CD14-positive monocyte (primary cell): ENCODE data around the gene EXOC2. TPM values are rescaled to one million over a fixed set of nuclear protein-coding genes. Genes with fewer than 3 reads are reported as not detected.
A peak's percentile ranks its signal among the peaks of the same experiment; 100 is the strongest.

ENCODE experiments used
- DNase-seq, 3 donors: peaks; one replicate each; pipeline ENCODE4 v3.0.0-alpha.2; 2011 to 2022
- H2AFZ ChIP-seq: 2 replicates; pipeline ENCODE4 v1.6.0; 2012; ENCODE audit warnings: mild to moderate bottlenecking, low read depth, low read length, inconsistent platforms; ENCODE audit not compliant: insufficient read depth, poor library complexity, severe bottlenecking
- H3K27ac ChIP-seq, 2 donors: 1 replicate in 1 of 2; 2 replicates in 1 of 2; pipeline ENCODE4 v1.5.1; 2012 to 2013; ENCODE audit warnings: low read length in 2 of 2, control low read depth in 1 of 2, inconsistent platforms in 1 of 2, low read depth in 1 of 2, mild to moderate bottlenecking in 1 of 2
- H3K27me3 ChIP-seq, 2 donors: one replicate each; pipeline versions ENCODE4 v1.6.0 to v1.6.1; 2011 to 2013; ENCODE audit warnings: low read length in 2 of 2; ENCODE audit not compliant: control insufficient read depth in 2 of 2, insufficient read depth in 2 of 2
- H3K36me3 ChIP-seq, 2 donors: replicated peaks in 1 of 2; 1 replicate in 1 of 2; 2 replicates in 1 of 2; pipeline versions ENCODE4 v1.5.1 to v1.6.1; 2012 to 2013; ENCODE audit warnings: low read length in 2 of 2, control low read depth in 1 of 2, inconsistent platforms in 1 of 2, mild to moderate bottlenecking in 1 of 2; ENCODE audit not compliant: insufficient read depth in 2 of 2, control insufficient read depth in 1 of 2
- H3K4me1 ChIP-seq, 2 donors: 1 replicate in 1 of 2; 2 replicates in 1 of 2; pipeline versions ENCODE4 v1.5.1 to v1.6.1; 2012 to 2013; ENCODE audit warnings: low read length in 2 of 2, control low read depth in 1 of 2, inconsistent platforms in 1 of 2, mild to moderate bottlenecking in 1 of 2, moderate library complexity in 1 of 2; ENCODE audit not compliant: insufficient read depth in 2 of 2, control insufficient read depth in 1 of 2
- H3K4me2 ChIP-seq: replicated peaks from 2 replicates; pipeline ENCODE3; 2012; ENCODE audit warnings: low read length, moderate library complexity, mild to moderate bottlenecking; ENCODE audit not compliant: poor library complexity, severe bottlenecking; ENCODE audit errors: extremely low read depth
- H3K4me3 ChIP-seq, 3 experiments: fragments of 200-600 bp in 1 of 3; sonication (generic) in 1 of 3; replicated peaks in 1 of 3; 1 replicate in 2 of 3; 2 replicates in 1 of 3; pipeline ENCODE4 v1.5.1; 2011 to 2013; ENCODE audit warnings: low read length in 3 of 3, mild to moderate bottlenecking in 3 of 3, control low read depth in 2 of 3, low read depth in 2 of 3, inconsistent platforms in 1 of 3, moderate library complexity in 1 of 3
- H3K79me2 ChIP-seq: 2 replicates; pipeline ENCODE4 v1.6.0; 2012; ENCODE audit warnings: mild to moderate bottlenecking, control low read depth, inconsistent platforms, low read length, moderate library complexity; ENCODE audit not compliant: insufficient read depth
- H3K9ac ChIP-seq: 2 replicates; pipeline ENCODE4 v1.6.0; 2017; ENCODE audit warnings: low read length, mild to moderate bottlenecking; ENCODE audit not compliant: insufficient read depth, poor library complexity, severe bottlenecking
- H3K9me3 ChIP-seq, 2 donors: replicated peaks in 1 of 2; 1 replicate in 1 of 2; 2 replicates in 1 of 2; pipeline versions ENCODE4 v1.5.1 to v1.6.1; 2012 to 2013; ENCODE audit warnings: low read length in 2 of 2, control low read depth in 1 of 2; ENCODE audit not compliant: control insufficient read depth in 1 of 2, insufficient read depth in 1 of 2
- H4K20me1 ChIP-seq: 2 replicates; pipeline ENCODE4 v1.6.0; 2012; ENCODE audit warnings: mild to moderate bottlenecking, low read length, control low read depth, moderate library complexity; ENCODE audit not compliant: insufficient read depth
- H3K27ac Mint-ChIP-seq, 7 donors: one replicate each; pipeline ENCODE4 v1.8.0; 2020; ENCODE audit warnings: mild to moderate bottlenecking in 7 of 7, mixed read lengths in 7 of 7, moderate library complexity in 6 of 7, inconsistent platforms in 2 of 7
- H3K27me3 Mint-ChIP-seq, 3 donors: one replicate each; pipeline ENCODE4 v1.8.0; 2021 to 2022; ENCODE audit warnings: low read depth in 3 of 3, mild to moderate bottlenecking in 3 of 3, mixed read lengths in 3 of 3, moderate library complexity in 3 of 3, inconsistent platforms in 1 of 3
- H3K36me3 Mint-ChIP-seq, 2 donors: one replicate each; pipeline ENCODE4 v1.8.0; 2020; ENCODE audit warnings: mixed read lengths in 2 of 2, inconsistent platforms in 1 of 2, mild to moderate bottlenecking in 1 of 2
- H3K4me1 Mint-ChIP-seq: one replicate; pipeline ENCODE4 v1.8.0; 2020; ENCODE audit warnings: mild to moderate bottlenecking, mixed read lengths
- H3K4me3 Mint-ChIP-seq, 2 donors: one replicate each; pipeline ENCODE4 v1.8.0; 2020; ENCODE audit warnings: mild to moderate bottlenecking in 2 of 2, mixed read lengths in 2 of 2, moderate library complexity in 1 of 2
- H3K9me3 Mint-ChIP-seq, 7 donors: one replicate each; pipeline ENCODE4 v1.8.0; 2020 to 2022; ENCODE audit warnings: mixed read lengths in 7 of 7, mild to moderate bottlenecking in 6 of 7, moderate library complexity in 6 of 7, inconsistent platforms in 2 of 7
- CTCF ChIP-seq: fragments of 200-600 bp; IDR thresholded peaks from one replicate; pipeline ENCODE4 v1.8.0; 2022; ENCODE audit warnings: antibody characterized with exemption, mild to moderate bottlenecking
- WGBS: methylation state at CpG from one replicate; pipeline ENCODE4 v1.1.5; 2013; ENCODE audit warnings: missing lambda C conversion rate; ENCODE audit not compliant: insufficient coverage; 5-methylcytosine and 5-hydroxymethylcytosine counted together
- intact Hi-C, 2 donors: fragments of 100-400 bp; cut with micrococcal nuclease; formaldehyde crosslinking; loops; one replicate each; pipeline versions ENCODE4 v1.15.0 to v1.15.1; 2023
- polyA plus RNA-seq, 3 donors: library from polyadenylated mRNA; depleted of rRNA in 1 of 3; unstranded in 2 of 3; stranded (reverse) in 1 of 3; fragments of 300-500 nt in 2 of 3; fragments of >200 nt in 1 of 3; fragmentation: Illumina TruSeq in 2 of 3; gene quantifications; 1 replicate in 2 of 3; 2 replicates in 1 of 3; pipeline ENCODE4 v1.2.3, GENCODE V29; 2012 to 2021

EXOC2 gene
- polyA plus RNA-seq, 3 donors = 7.5 to 15.5 (median 12.0) TPM

- Histone ChIP-seq H3K4me3 (no peak overlapping the region), H4K20me1 (no peaks in the 10 kb centered on the region), H3K27me3 (no peaks in the 10 kb centered on the region), H3K79me2 (no peaks in the 10 kb centered on the region), H3K4me1 (no peaks in the 10 kb centered on the region), H3K4me2 (no peak overlapping the region), H3K36me3 (peaks cover 52 to 79% of the 10 kb centered on the region in 2 donors), H3K9ac (no peak overlapping the region), H3K9me3 (no peaks in the 10 kb centered on the region), H3K27ac (no peak overlapping the region), H2AFZ (no peak overlapping the region)
- Mint-ChIP-seq H3K4me1 (no peaks in the 10 kb centered on the region), H3K36me3 (peaks cover 54 to 58% of the 10 kb centered on the region in 2 donors), H3K27me3 (peaks cover 0 to 1% (median 0%) of the 10 kb centered on the region in 3 donors), H3K27ac (no peak overlapping the region), H3K4me3 (no peak overlapping the region), H3K9me3 (peaks cover 0 to 1% (median 0%) of the 10 kb centered on the region in 7 donors)
- WGBS = 96% methylated on average over 2 of the region's 3 CpGs
- TF ChIP-seq CTCF = no peak
- intact Hi-C loops = no loop called here
- DNase-seq = no peak
Measured at GRCh38 chr6:558959-559358, 134.0 kb downstream of the EXOC2 start.

- no peak overlapping the region for H3K4me3 Mint-ChIP-seq
- H3K36me3 Mint-ChIP-seq = peaks cover 57 to 60% of the 10 kb centered on the region in 2 donors
- Histone ChIP-seq H3K9ac (no peak overlapping the region), H3K4me3 (no peak overlapping the region), H3K36me3 (peaks cover 50 to 82% of the 10 kb centered on the region in 2 donors), H3K79me2 (no peaks in the 10 kb centered on the region), H2AFZ (no peak overlapping the region), H3K27ac (no peak overlapping the region), H4K20me1 (no peaks in the 10 kb centered on the region), H3K4me1 (no peaks in the 10 kb centered on the region), H3K4me2 (no peak overlapping the region), H3K27me3 (no peaks in the 10 kb centered on the region), H3K9me3 (no peaks in the 10 kb centered on the region)
- intact Hi-C loops = no loop called here
- DNase-seq = no peak
- H3K9me3 Mint-ChIP-seq = peaks cover 0 to 1% (median 0%) of the 10 kb centered on the region in 7 donors
- TF ChIP-seq CTCF = peak; percentile 12
- H3K4me1 Mint-ChIP-seq = no peaks in the 10 kb centered on the region
- H3K27me3 Mint-ChIP-seq = peaks cover 0 to 1% (median 0%) of the 10 kb centered on the region in 3 donors
- H3K27ac Mint-ChIP-seq = no peak overlapping the region
Measured at GRCh38 chr6:558089-558488, 134.8 kb downstream of the EXOC2 start.
